Measurements from ENCODE around the gene COL17A1. TPM values are rescaled to one million over a fixed set of nuclear protein-coding genes. Genes with fewer than 3 reads are reported as not detected.

Gene COL17A1
- polyA plus RNA-seq, 1 experiment: 0.01 TPM

- ChIA-PET POLR2A (no interaction called here), CTCF (interaction anchor here (1.4 kb wide), 1 partner anchor 239 kb away, joined by 3 read pairs; no protein-coding TSS in a partner anchor)
- Histone ChIP-seq H3K4me3 (ENCODE audit: low read depth, low read length) (no peak overlapping the region), H3K27me3 (ENCODE audit: control insufficient read depth, insufficient read depth, low read length) (no peaks in the 10 kb centered on the region), H3K36me3 (ENCODE audit: control insufficient read depth, insufficient read depth, low read length) (no peaks in the 10 kb centered on the region)
- TF ChIP-seq, protein P1, sequence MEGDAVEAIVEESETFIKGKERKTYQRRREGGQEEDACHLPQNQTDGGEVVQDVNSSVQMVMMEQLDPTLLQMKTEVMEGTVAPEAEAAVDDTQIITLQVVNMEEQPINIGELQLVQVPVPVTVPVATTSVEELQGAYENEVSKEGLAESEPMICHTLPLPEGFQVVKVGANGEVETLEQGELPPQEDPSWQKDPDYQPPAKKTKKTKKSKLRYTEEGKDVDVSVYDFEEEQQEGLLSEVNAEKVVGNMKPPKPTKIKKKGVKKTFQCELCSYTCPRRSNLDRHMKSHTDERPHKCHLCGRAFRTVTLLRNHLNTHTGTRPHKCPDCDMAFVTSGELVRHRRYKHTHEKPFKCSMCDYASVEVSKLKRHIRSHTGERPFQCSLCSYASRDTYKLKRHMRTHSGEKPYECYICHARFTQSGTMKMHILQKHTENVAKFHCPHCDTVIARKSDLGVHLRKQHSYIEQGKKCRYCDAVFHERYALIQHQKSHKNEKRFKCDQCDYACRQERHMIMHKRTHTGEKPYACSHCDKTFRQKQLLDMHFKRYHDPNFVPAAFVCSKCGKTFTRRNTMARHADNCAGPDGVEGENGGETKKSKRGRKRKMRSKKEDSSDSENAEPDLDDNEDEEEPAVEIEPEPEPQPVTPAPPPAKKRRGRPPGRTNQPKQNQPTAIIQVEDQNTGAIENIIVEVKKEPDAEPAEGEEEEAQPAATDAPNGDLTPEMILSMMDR (IDR thresholded peaks at IDR 0.05; ENCODE audit: insufficient read depth, low read depth, low read length): no peak
- no peak for DNase-seq (ENCODE audit: low read depth)
Measured at GRCh38 chr10:104035194-104036068, 50.2 kb downstream of the COL17A1 start.

DNA sequence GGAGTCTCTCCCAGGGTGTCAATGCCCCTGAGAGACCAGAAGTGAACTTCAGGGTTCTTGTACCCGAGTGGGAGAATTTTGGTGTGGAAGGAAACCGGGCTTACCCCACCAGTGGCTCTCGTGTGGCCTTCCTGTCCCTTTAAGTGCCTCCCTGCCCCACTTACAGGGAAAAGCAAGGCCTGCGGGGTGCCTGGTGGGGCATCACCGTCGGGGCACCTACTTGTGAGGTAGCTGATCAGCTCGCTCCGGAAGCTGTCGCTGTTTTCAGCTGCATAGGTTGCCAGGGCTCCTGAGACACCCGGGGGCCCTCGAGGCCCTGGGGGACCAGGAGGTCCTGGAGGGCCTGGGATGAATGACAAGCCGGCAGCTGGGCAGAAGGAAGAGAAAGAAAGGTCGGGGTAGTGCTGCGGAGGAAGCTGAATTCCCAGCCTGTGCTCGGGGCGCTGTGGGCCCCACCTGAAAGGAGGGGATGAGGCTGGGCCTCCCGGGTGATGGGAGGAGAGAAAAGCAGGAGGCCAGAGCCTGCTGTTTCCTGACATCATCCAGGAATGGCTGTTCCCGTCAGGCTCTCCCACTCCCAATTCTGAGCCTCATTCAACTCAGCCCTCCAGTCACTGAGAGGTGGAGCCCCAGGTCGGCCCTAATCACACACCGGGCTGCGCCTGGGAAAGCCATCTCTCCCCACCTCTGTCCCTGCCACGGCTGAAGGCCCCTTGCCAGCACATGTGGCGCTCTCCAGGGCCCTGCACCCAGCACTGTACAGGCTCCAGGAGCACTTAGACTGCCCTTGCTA, 51.1 kb downstream of the COL17A1 start:
- Histone ChIP-seq H3K27me3 (ENCODE audit: control insufficient read depth, insufficient read depth, low read length) (no peaks in the 10 kb centered on the region), H3K36me3 (ENCODE audit: control insufficient read depth, insufficient read depth, low read length) (no peaks in the 10 kb centered on the region), H3K4me3 (ENCODE audit: low read depth, low read length) (no peak overlapping the region)
- no peak for DNase-seq (ENCODE audit: low read depth)
- ChIA-PET POLR2A (no interaction called here), CTCF (interaction anchor here (0.8 to 1.4 kb wide), 3 partner anchors 10 to 240 kb away, joined by 3 to 5 read pairs (median 5); no protein-coding TSS in a partner anchor)
- TF ChIP-seq, protein P1 (IDR thresholded peaks at IDR 0.05; ENCODE audit: insufficient read depth, low read depth, low read length): no peak

GRCh38 chr10:104033966-104034365, 51.7 kb downstream of the COL17A1 start:
- Histone ChIP-seq H3K27me3 (ENCODE audit: control insufficient read depth, insufficient read depth, low read length) (no peaks in the 10 kb centered on the region), H3K36me3 (ENCODE audit: control insufficient read depth, insufficient read depth, low read length) (no peaks in the 10 kb centered on the region), H3K4me3 (ENCODE audit: low read depth, low read length) (no peak overlapping the region)
- ChIA-PET CTCF (interaction anchor here (0.8 to 1.4 kb wide), 3 partner anchors 11 to 240 kb away, joined by 3 to 5 read pairs (median 5); no protein-coding TSS in a partner anchor), POLR2A (no interaction called here)
- no peak for DNase-seq (ENCODE audit: low read depth)
- TF ChIP-seq, protein P1 (IDR thresholded peaks at IDR 0.05; ENCODE audit: insufficient read depth, low read depth, low read length): no peak

GRCh38 chr10:104033401-104033930, 52.2 kb downstream of the COL17A1 start:
- no peak overlapping the region for H3K4me3 ChIP-seq (ENCODE audit: low read depth, low read length)
- CTCF ChIA-PET: interaction anchor here (0.8 to 1.4 kb wide), 3 partner anchors 11 to 241 kb away, joined by 3 to 5 read pairs (median 5); no protein-coding TSS in a partner anchor
- DNase-seq (ENCODE audit: low read depth): no peak
- no peaks in the 10 kb centered on the region for H3K36me3 ChIP-seq (ENCODE audit: control insufficient read depth, insufficient read depth, low read length)
- TF ChIP-seq, protein P1 (IDR thresholded peaks at IDR 0.05; ENCODE audit: insufficient read depth, low read depth, low read length): no peak
- POLR2A ChIA-PET: no interaction called here
- H3K27me3 ChIP-seq (ENCODE audit: control insufficient read depth, insufficient read depth, low read length): no peaks in the 10 kb centered on the region
